Measurements from ENCODE around the gene CAMSAP1.

CAMSAP1 gene

DNA sequence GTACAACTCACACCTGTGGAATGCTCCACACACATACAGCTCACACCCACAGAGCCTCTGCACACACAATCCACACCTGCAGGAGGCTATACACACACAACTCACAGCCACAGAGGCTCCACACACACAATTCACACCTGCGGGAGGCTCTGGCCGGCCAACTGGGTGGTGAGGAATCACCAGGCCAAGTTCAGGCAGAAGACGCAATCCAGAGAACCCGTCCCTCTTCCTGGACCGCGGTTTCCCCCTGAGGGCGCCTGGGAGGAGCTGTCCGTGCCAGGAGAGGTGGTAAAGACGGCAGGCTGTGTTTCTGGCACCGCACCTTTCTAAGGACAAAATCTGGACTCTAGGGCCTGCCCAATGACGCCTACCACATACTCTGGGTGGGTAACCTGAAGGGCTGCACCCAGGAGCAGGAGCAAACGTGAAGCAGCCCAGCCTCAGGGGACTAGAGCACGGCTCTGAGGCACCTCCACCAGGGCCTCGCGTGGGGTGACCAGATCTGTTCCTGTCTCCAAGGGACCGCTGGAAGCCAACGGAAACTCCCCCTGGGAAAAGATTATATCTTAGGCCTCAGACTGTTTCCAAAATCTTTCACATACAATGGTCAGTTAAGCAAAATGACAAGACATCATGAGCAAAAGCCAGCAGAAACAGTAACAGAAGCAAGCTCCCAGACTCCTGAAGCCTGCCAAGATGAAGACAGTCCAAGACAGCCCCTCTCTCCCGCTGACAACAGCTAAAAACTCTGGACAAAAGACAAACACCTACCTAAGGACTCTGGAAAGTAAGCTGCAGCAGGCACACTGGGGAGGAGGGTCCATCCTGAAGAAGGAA lies 16.9 kb downstream of the CAMSAP1 start:
- TF ChIP-seq ZNF561 (tag by site-specific recombination; IDR thresholded peaks at IDR 0.05; ENCODE audit: borderline replicate concordance) (no peak), ZFHX2 (tag by site-specific recombination; conservative IDR thresholded peaks at IDR 0.05) (0 out of 2 replicates have a peak, but pooled peaks have one; percentile 38), ZNF18 (tag by site-specific recombination; IDR thresholded peaks at IDR 0.05) (peak; percentile 90), MEIS1 (CRISPR knock-in tag; IDR thresholded peaks at IDR 0.05; ENCODE audit: borderline replicate concordance) (no peak), SP7 (tag by site-specific recombination; IDR thresholded peaks at IDR 0.05) (no peak), ZNF707 (tag by site-specific recombination; IDR thresholded peaks at IDR 0.05) (no peak), TRIM28 (IDR thresholded peaks at IDR 0.05; ENCODE audit: borderline replicate concordance, low read length) (no peak), SCRT2 (tag by site-specific recombination; IDR thresholded peaks at IDR 0.05) (peak; percentile 92), PRDM2 (tag by site-specific recombination; IDR thresholded peaks at IDR 0.05; ENCODE audit: borderline replicate concordance) (no peak), SCRT1 (tag by site-specific recombination; IDR thresholded peaks at IDR 0.05; ENCODE audit: borderline replicate concordance) (peak; percentile 88)
- TF ChIP-seq, protein P1, sequence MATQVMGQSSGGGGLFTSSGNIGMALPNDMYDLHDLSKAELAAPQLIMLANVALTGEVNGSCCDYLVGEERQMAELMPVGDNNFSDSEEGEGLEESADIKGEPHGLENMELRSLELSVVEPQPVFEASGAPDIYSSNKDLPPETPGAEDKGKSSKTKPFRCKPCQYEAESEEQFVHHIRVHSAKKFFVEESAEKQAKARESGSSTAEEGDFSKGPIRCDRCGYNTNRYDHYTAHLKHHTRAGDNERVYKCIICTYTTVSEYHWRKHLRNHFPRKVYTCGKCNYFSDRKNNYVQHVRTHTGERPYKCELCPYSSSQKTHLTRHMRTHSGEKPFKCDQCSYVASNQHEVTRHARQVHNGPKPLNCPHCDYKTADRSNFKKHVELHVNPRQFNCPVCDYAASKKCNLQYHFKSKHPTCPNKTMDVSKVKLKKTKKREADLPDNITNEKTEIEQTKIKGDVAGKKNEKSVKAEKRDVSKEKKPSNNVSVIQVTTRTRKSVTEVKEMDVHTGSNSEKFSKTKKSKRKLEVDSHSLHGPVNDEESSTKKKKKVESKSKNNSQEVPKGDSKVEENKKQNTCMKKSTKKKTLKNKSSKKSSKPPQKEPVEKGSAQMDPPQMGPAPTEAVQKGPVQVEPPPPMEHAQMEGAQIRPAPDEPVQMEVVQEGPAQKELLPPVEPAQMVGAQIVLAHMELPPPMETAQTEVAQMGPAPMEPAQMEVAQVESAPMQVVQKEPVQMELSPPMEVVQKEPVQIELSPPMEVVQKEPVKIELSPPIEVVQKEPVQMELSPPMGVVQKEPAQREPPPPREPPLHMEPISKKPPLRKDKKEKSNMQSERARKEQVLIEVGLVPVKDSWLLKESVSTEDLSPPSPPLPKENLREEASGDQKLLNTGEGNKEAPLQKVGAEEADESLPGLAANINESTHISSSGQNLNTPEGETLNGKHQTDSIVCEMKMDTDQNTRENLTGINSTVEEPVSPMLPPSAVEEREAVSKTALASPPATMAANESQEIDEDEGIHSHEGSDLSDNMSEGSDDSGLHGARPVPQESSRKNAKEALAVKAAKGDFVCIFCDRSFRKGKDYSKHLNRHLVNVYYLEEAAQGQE (tag by site-specific recombination; IDR thresholded peaks at IDR 0.05), result peak; percentile 52; the same call in 1 of the 2 replicates
- TF ChIP-seq, protein P2, sequence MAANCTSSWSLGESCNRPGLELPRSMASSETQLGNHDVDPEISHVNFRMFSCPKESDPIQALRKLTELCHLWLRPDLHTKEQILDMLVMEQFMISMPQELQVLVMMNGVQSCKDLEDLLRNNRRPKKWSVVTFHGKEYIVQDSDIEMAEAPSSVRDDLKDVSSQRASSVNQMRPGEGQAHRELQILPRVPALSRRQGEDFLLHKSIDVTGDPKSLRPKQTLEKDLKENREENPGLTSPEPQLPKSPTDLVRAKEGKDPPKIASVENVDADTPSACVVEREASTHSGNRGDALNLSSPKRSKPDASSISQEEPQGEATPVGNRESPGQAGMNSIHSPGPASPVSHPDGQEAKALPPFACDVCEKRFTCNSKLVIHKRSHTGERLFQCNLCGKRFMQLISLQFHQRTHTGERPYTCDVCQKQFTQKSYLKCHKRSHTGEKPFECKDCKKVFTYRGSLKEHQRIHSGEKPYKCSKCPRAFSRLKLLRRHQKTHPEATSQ (tag by site-specific recombination; IDR thresholded peaks at IDR 0.05), result no peak
- Histone ChIP-seq H3K9me3 (ENCODE audit: control insufficient read depth, insufficient read depth, low read depth, low read length) (no peaks in the 10 kb centered on the region), H3K4me3 (ENCODE audit: low read depth, low read length) (no peak overlapping the region), H3K27ac (ENCODE audit: extremely low read depth, low read depth, low read length) (no peak overlapping the region), H3K4me1 (ENCODE audit: control insufficient read depth, insufficient read depth, low read length) (peaks cover 10% of the 10 kb centered on the region), H3K36me3 (ENCODE audit: control insufficient read depth in 2 of 2, insufficient read depth in 1 of 2, low read length in 2 of 2) (no peaks in the 10 kb centered on the region)
- ChIA-PET POLR2A (interaction anchor here (1.2 kb wide), 1 partner anchor 17 kb away, joined by 4 read pairs; the partner anchor contains the start of gene CAMSAP1), CTCF (no interaction called here)
